Mucosa of stomach (tissue), 1 donor: Measurements from ENCODE around the gene ZMYND11.
"Not testable (repeated sequence)": the region's sequence is repeated elsewhere in the genome, so short reads cannot be mapped to it uniquely, and the experiment has no call there.

ENCODE experiments used
- H3K27me3 ChIP-seq: one replicate; pipeline ENCODE4 v1.7.0; 2013; ENCODE audit warnings: mild to moderate bottlenecking, low read length; ENCODE audit not compliant: control insufficient read depth, insufficient read depth
- H3K36me3 ChIP-seq: one replicate; pipeline ENCODE4 v1.7.0; 2013; ENCODE audit warnings: low read length; ENCODE audit not compliant: control insufficient read depth, insufficient read depth
- H3K4me1 ChIP-seq: one replicate; pipeline ENCODE4 v1.7.0; 2013; ENCODE audit warnings: mild to moderate bottlenecking, low read length; ENCODE audit not compliant: control insufficient read depth, insufficient read depth
- H3K4me3 ChIP-seq: one replicate; pipeline ENCODE4 v1.7.0; 2013; ENCODE audit warnings: low read length
- H3K9ac ChIP-seq: one replicate; pipeline ENCODE4 v1.7.0; 2013; ENCODE audit warnings: mild to moderate bottlenecking, low read length, moderate library complexity
- H3K9me3 ChIP-seq: one replicate; pipeline ENCODE4 v1.7.0; 2013; ENCODE audit warnings: mild to moderate bottlenecking, low read length, moderate library complexity; ENCODE audit not compliant: control insufficient read depth
- donor health status: Pancreatic carcinoma.

The ZMYND11 gene

GRCh38 chr10:264160-265073, 129.2 kb downstream of the ZMYND11 start:
- H3K9ac ChIP-seq, H3K4me3 ChIP-seq, H3K36me3 ChIP-seq, H3K9me3 ChIP-seq, H3K27me3 ChIP-seq, H3K4me1 ChIP-seq: not testable (repeated sequence)

- not testable (repeated sequence) for H3K4me3 ChIP-seq, H3K9me3 ChIP-seq, H3K9ac ChIP-seq, H3K4me1 ChIP-seq, H3K27me3 ChIP-seq, H3K36me3 ChIP-seq
Measured at GRCh38 chr10:265074-265440, 129.8 kb downstream of the ZMYND11 start.

- H3K27me3 ChIP-seq, H3K9me3 ChIP-seq, H3K9ac ChIP-seq, H3K4me1 ChIP-seq, H3K4me3 ChIP-seq, H3K36me3 ChIP-seq: not testable (repeated sequence)
Measured at GRCh38 chr10:265816-266588, 130.7 kb downstream of the ZMYND11 start.

GRCh38 chr10:266974-267425, 131.7 kb downstream of the ZMYND11 start:
- H3K36me3 ChIP-seq, result no peaks in the 10 kb centered on the region
- H3K9me3 ChIP-seq, result no peaks in the 10 kb centered on the region
- no peaks in the 10 kb centered on the region for H3K27me3 ChIP-seq
- no peak overlapping the region for H3K9ac ChIP-seq
- H3K4me3 ChIP-seq, result no peak overlapping the region
- no peaks in the 10 kb centered on the region for H3K4me1 ChIP-seq

GRCh38 chr10:267705-268104, 132.4 kb downstream of the ZMYND11 start:
- no peak overlapping the region for H3K4me3 ChIP-seq
- H3K9ac ChIP-seq, result no peak overlapping the region

GRCh38 chr10:269440-270074, 134.3 kb downstream of the ZMYND11 start:
- no peak overlapping the region for H3K4me3 ChIP-seq
- H3K9me3 ChIP-seq, result no peaks in the 10 kb centered on the region
- no peaks in the 10 kb centered on the region for H3K27me3 ChIP-seq
- no peaks in the 10 kb centered on the region for H3K36me3 ChIP-seq
- H3K4me1 ChIP-seq, result no peaks in the 10 kb centered on the region
- no peak overlapping the region for H3K9ac ChIP-seq

More at GRCh38 chr10:267705-268104, 132.4 kb downstream of the ZMYND11 start:
- no peaks in the 10 kb centered on the region for H3K36me3 ChIP-seq
- no peaks in the 10 kb centered on the region for H3K4me1 ChIP-seq
- H3K27me3 ChIP-seq, result no peaks in the 10 kb centered on the region
- no peaks in the 10 kb centered on the region for H3K9me3 ChIP-seq

GRCh38 chr10:271201-271600, 135.9 kb downstream of the ZMYND11 start:
- H3K36me3 ChIP-seq, result no peaks in the 10 kb centered on the region
- no peaks in the 10 kb centered on the region for H3K4me1 ChIP-seq
- H3K4me3 ChIP-seq, result no peak overlapping the region
- no peaks in the 10 kb centered on the region for H3K9me3 ChIP-seq
- no peak overlapping the region for H3K9ac ChIP-seq
- no peaks in the 10 kb centered on the region for H3K27me3 ChIP-seq

- H3K4me1 ChIP-seq, result no peaks in the 10 kb centered on the region
- no peaks in the 10 kb centered on the region for H3K9me3 ChIP-seq
Measured at GRCh38 chr10:271722-272121, 136.5 kb downstream of the ZMYND11 start.

GRCh38 chr10:273088-273487, 137.8 kb downstream of the ZMYND11 start:
- H3K4me1 ChIP-seq, result no peaks in the 10 kb centered on the region
- H3K4me3 ChIP-seq, result no peak overlapping the region
- no peak overlapping the region for H3K9ac ChIP-seq
- H3K36me3 ChIP-seq, result no peaks in the 10 kb centered on the region
- H3K27me3 ChIP-seq, result no peaks in the 10 kb centered on the region
- no peaks in the 10 kb centered on the region for H3K9me3 ChIP-seq

More at GRCh38 chr10:271722-272121, 136.5 kb downstream of the ZMYND11 start:
- Histone ChIP-seq H3K9ac (no peak overlapping the region), H3K36me3 (no peaks in the 10 kb centered on the region), H3K4me3 (no peak overlapping the region), H3K27me3 (no peaks in the 10 kb centered on the region)

GRCh38 chr10:274866-275265, 139.6 kb downstream of the ZMYND11 start:
- Histone ChIP-seq H3K36me3 (no peaks in the 10 kb centered on the region), H3K4me1 (no peaks in the 10 kb centered on the region), H3K27me3 (no peaks in the 10 kb centered on the region), H3K9ac (no peak overlapping the region), H3K9me3 (no peaks in the 10 kb centered on the region), H3K4me3 (no peak overlapping the region)

GRCh38 chr10:275680-276079, 140.4 kb downstream of the ZMYND11 start:
- Histone ChIP-seq H3K4me3 (no peak overlapping the region), H3K27me3 (no peaks in the 10 kb centered on the region), H3K4me1 (no peaks in the 10 kb centered on the region), H3K36me3 (no peaks in the 10 kb centered on the region), H3K9ac (no peak overlapping the region), H3K9me3 (no peaks in the 10 kb centered on the region)

GRCh38 chr10:277963-278362, 142.7 kb downstream of the ZMYND11 start:
- Histone ChIP-seq H3K36me3 (no peaks in the 10 kb centered on the region), H3K9me3 (no peaks in the 10 kb centered on the region)

More at GRCh38 chr10:277963-278362, 142.7 kb downstream of the ZMYND11 start:
- no peak overlapping the region for H3K9ac ChIP-seq
- no peaks in the 10 kb centered on the region for H3K4me1 ChIP-seq
- H3K27me3 ChIP-seq, result no peaks in the 10 kb centered on the region
- no peak overlapping the region for H3K4me3 ChIP-seq
